HUES64 (cell line): Measurements from ENCODE around the gene CARMIL3.
"Not testable (repeated sequence)": the region's sequence is repeated elsewhere in the genome, so short reads cannot be mapped to it uniquely, and the experiment has no call there.

Experiments used
- H3K27ac ChIP-seq: 2 replicates; pipeline ENCODE4 v1.7.0; 2013; ENCODE audit warnings: low read depth, low read length, inconsistent platforms
- H3K27me3 ChIP-seq: 2 replicates; pipeline ENCODE4 v1.6.1; 2013; ENCODE audit warnings: mild to moderate bottlenecking, low read length; ENCODE audit not compliant: insufficient read depth
- H3K36me3 ChIP-seq: 2 replicates; pipeline ENCODE4 v1.6.1; 2013; ENCODE audit warnings: mild to moderate bottlenecking, low read length; ENCODE audit not compliant: insufficient read depth
- H3K4me1 ChIP-seq: 2 replicates; pipeline ENCODE4 v1.6.1; 2013; ENCODE audit warnings: mild to moderate bottlenecking, low read length, moderate library complexity; ENCODE audit not compliant: insufficient read depth
- H3K4me3 ChIP-seq: 2 replicates; pipeline ENCODE4 v1.5.1; 2013; ENCODE audit warnings: mild to moderate bottlenecking, low read length, moderate library complexity
- H3K9ac ChIP-seq: 2 replicates; pipeline ENCODE4 v1.6.1; 2013; ENCODE audit warnings: mild to moderate bottlenecking, low read depth, low read length
- H3K9me3 ChIP-seq: 2 replicates; pipeline ENCODE4 v1.6.1; 2013; ENCODE audit warnings: low read depth, low read length; ENCODE audit not compliant: insufficient read depth
- WGBS: fragments of 150-250, 120-280 bp; methylation state at CpG from one replicate; pipeline ENCODE4 v1.1.7; 2013; ENCODE audit warnings: missing lambda C conversion rate; 5-methylcytosine and 5-hydroxymethylcytosine counted together

Gene CARMIL3

GRCh38 chr14:24102357-24103048 lies 50.7 kb downstream of the CARMIL3 start:
- Histone ChIP-seq H3K4me1 (no peaks in the 10 kb centered on the region), H3K4me3 (no peak overlapping the region), H3K36me3 (peaks cover 51% of the 10 kb centered on the region), H3K9ac (no peak overlapping the region), H3K27me3 (no peaks in the 10 kb centered on the region), H3K27ac (no peak overlapping the region), H3K9me3 (peaks cover 5% of the 10 kb centered on the region; the same call in 1 of the 2 replicates)
- 93% methylated on average over 7 of the region's 7 CpGs for WGBS

GRCh38 chr14:24103451-24103850 lies 51.6 kb downstream of the CARMIL3 start:
- no peaks in the 10 kb centered on the region for H3K27me3 ChIP-seq
- no peaks in the 10 kb centered on the region for H3K4me1 ChIP-seq
- no peak overlapping the region for H3K9ac ChIP-seq
- H3K4me3 ChIP-seq: no peak overlapping the region
- H3K36me3 ChIP-seq: peaks cover 44% of the 10 kb centered on the region
- WGBS: 96% methylated on average over 13 of the region's 13 CpGs
- no peak overlapping the region for H3K27ac ChIP-seq
- peaks cover 5% of the 10 kb centered on the region; the same call in 1 of the 2 replicates for H3K9me3 ChIP-seq

GRCh38 chr14:24105609-24106239 lies 53.9 kb downstream of the CARMIL3 start:
- H3K9ac ChIP-seq, H3K27ac ChIP-seq, H3K9me3 ChIP-seq, H3K4me1 ChIP-seq, H3K27me3 ChIP-seq, H3K4me3 ChIP-seq: not testable (repeated sequence)
- peaks cover 21% of the 10 kb centered on the region for H3K36me3 ChIP-seq
- WGBS: 91% methylated on average over 8 of the region's 8 CpGs

- no peaks in the 10 kb centered on the region for H3K4me1 ChIP-seq
- no peak overlapping the region for H3K4me3 ChIP-seq
- H3K36me3 ChIP-seq: peaks cover 16% of the 10 kb centered on the region
- H3K9ac ChIP-seq: no peak overlapping the region
- 100% methylated on average over 1 of the region's 4 CpGs for WGBS
- no peaks in the 10 kb centered on the region for H3K27me3 ChIP-seq
- no peak overlapping the region for H3K27ac ChIP-seq
- peaks cover 5% of the 10 kb centered on the region; the same call in 1 of the 2 replicates for H3K9me3 ChIP-seq
Measured at GRCh38 chr14:24106672-24107271, 55.0 kb downstream of the CARMIL3 start.

- WGBS: 57% methylated on average over 5 of the region's 5 CpGs
- peaks cover 5% of the 10 kb centered on the region; the same call in 1 of the 2 replicates for H3K9me3 ChIP-seq
- peaks cover 7% of the 10 kb centered on the region for H3K36me3 ChIP-seq
- no peak overlapping the region for H3K27ac ChIP-seq
- H3K4me1 ChIP-seq: no peaks in the 10 kb centered on the region
- no peak overlapping the region for H3K4me3 ChIP-seq
- no peaks in the 10 kb centered on the region for H3K27me3 ChIP-seq
- H3K9ac ChIP-seq: no peak overlapping the region
Measured at GRCh38 chr14:24108336-24108874, 56.6 kb downstream of the CARMIL3 start.

GRCh38 chr14:24110060-24110459 lies 58.3 kb downstream of the CARMIL3 start:
- Histone ChIP-seq H3K4me1 (no peaks in the 10 kb centered on the region), H3K9me3 (no peaks in the 10 kb centered on the region), H3K9ac (no peak overlapping the region), H3K27me3 (no peaks in the 10 kb centered on the region), H3K27ac (no peak overlapping the region), H3K4me3 (no peak overlapping the region), H3K36me3 (no peaks in the 10 kb centered on the region)
- 88% methylated on average over 9 of the region's 9 CpGs for WGBS

GRCh38 chr14:24110523-24110922 lies 58.7 kb downstream of the CARMIL3 start:
- H3K27me3 ChIP-seq: no peaks in the 10 kb centered on the region
- no peaks in the 10 kb centered on the region; the same call in 1 of the 2 replicates for H3K4me1 ChIP-seq
- no peaks in the 10 kb centered on the region for H3K9me3 ChIP-seq
- WGBS: 100% methylated on average over 1 of the region's 1 CpG
- H3K9ac ChIP-seq: no peak overlapping the region
- H3K4me3 ChIP-seq: no peak overlapping the region
- no peak overlapping the region for H3K27ac ChIP-seq
- no peaks in the 10 kb centered on the region for H3K36me3 ChIP-seq

- Histone ChIP-seq H3K9ac (peak overlapping the region; percentile 70), H3K4me1 (peaks cover 5% of the 10 kb centered on the region; the same call in 1 of the 2 replicates), H3K36me3 (peaks cover 19% of the 10 kb centered on the region), H3K27me3 (no peaks in the 10 kb centered on the region), H3K9me3 (no peaks in the 10 kb centered on the region), H3K27ac (peak overlapping the region; percentile 94; the same call in 1 of the 2 replicates), H3K4me3 (peak overlapping the region; percentile 89)
- 19% methylated on average over 15 of the region's 15 CpGs for WGBS
Measured at GRCh38 chr14:24113379-24113800, 61.6 kb downstream of the CARMIL3 start.

- peak overlapping the region; percentile 94 for H3K27ac ChIP-seq
- H3K36me3 ChIP-seq: peaks cover 24% of the 10 kb centered on the region
- H3K27me3 ChIP-seq: no peaks in the 10 kb centered on the region
- H3K4me1 ChIP-seq: peaks cover 5% of the 10 kb centered on the region; the same call in 1 of the 2 replicates
- peak overlapping the region; percentile 70 for H3K9ac ChIP-seq
- H3K9me3 ChIP-seq: no peaks in the 10 kb centered on the region
- peak overlapping the region; percentile 89 for H3K4me3 ChIP-seq
- WGBS: under 1% methylated on average over 42 of the region's 42 CpGs
Measured at GRCh38 chr14:24113801-24114531, 62.2 kb downstream of the CARMIL3 start.

- Histone ChIP-seq H3K27me3 (no peaks in the 10 kb centered on the region), H3K4me1 (peaks cover 5% of the 10 kb centered on the region; the same call in 1 of the 2 replicates), H3K27ac (peak within 1 kb of the TSS; percentile 94), H3K36me3 (peaks cover 32% of the 10 kb centered on the region), H3K9me3 (no peaks in the 10 kb centered on the region), H3K9ac (peak within 1 kb of the TSS; percentile 79), H3K4me3 (peak within 1 kb of the TSS; percentile 89)
- WGBS: under 1% methylated on average over 57 of the region's 65 CpGs
Measured at GRCh38 chr14:24114532-24115421, 63.0 kb downstream of the CARMIL3 start, which contains the start of the genes DCAF11 and NRL. Gene DCAF11 (plus strand): TSS chr14:24114777. CDS start chr14:24115595, 818 bp downstream. Gene NRL (minus strand): TSS chr14:24114949. CDS start chr14:24082848, 32,101 bp downstream.
